DOHH2 (cell line): Measurements from ENCODE around the gene BANP.
"Not testable (repeated sequence)": the region's sequence is repeated elsewhere in the genome, so short reads cannot be mapped to it uniquely, and the experiment has no call there.

Experiments
- H3F3A ChIP-seq: fragments of 200-600 bp; sonication (generic), shearing (Covaris generic); 2 replicates; pipeline ENCODE4 v1.6.0; 2016; ENCODE audit warnings: antibody characterized with exemption, mild to moderate bottlenecking; ENCODE audit not compliant: control insufficient read depth, insufficient read depth
- H3K27ac ChIP-seq: fragments of 200-600 bp; sonication (generic); 2 replicates; pipeline ENCODE4 v1.5.1; 2014; ENCODE audit warnings: low read depth, mild to moderate bottlenecking, low read length, moderate library complexity
- H3K27me3 ChIP-seq: fragments of 200-600 bp; sonication (generic); 2 replicates; pipeline ENCODE4 v1.6.1; 2014; ENCODE audit warnings: mild to moderate bottlenecking, low read length, mixed read lengths; ENCODE audit not compliant: control insufficient read depth
- H3K36me3 ChIP-seq: fragments of 200-600 bp; sonication (generic); 2 replicates; pipeline ENCODE4 v1.6.1; 2014; ENCODE audit warnings: mild to moderate bottlenecking, low read length, moderate library complexity, mixed read lengths; ENCODE audit not compliant: control insufficient read depth
- H3K4me1 ChIP-seq: fragments of 200-600 bp; sonication (generic); 2 replicates; pipeline ENCODE4 v1.6.1; 2014; ENCODE audit warnings: mild to moderate bottlenecking, low read length, mixed read lengths; ENCODE audit not compliant: control insufficient read depth
- H3K4me2 ChIP-seq: fragments of 200-600 bp; sonication (generic); 2 replicates; pipeline ENCODE4 v1.6.0; 2014; ENCODE audit warnings: mild to moderate bottlenecking, low read length, moderate library complexity
- H3K4me3 ChIP-seq: fragments of 200-600 bp; sonication (generic); 2 replicates; pipeline ENCODE4 v1.5.1; 2014; ENCODE audit warnings: mild to moderate bottlenecking, low read length, mixed read lengths
- H3K79me2 ChIP-seq: fragments of 200-600 bp; sonication (generic); 2 replicates; pipeline ENCODE4 v1.6.1; 2014; ENCODE audit warnings: mild to moderate bottlenecking, low read length, mixed read lengths; ENCODE audit not compliant: control insufficient read depth
- H3K9me2 ChIP-seq: fragments of 200-600 bp; sonication (generic); replicated peaks from 2 replicates; pipeline ENCODE4 v1.6.1; 2014; ENCODE audit warnings: mild to moderate bottlenecking, low read length, mixed read lengths; ENCODE audit not compliant: control insufficient read depth
- H3K9me3 ChIP-seq: fragments of 200-600 bp; sonication (generic); 2 replicates; pipeline ENCODE4 v1.6.1; 2014; ENCODE audit warnings: antibody characterized with exemption, low read length, mixed read lengths; ENCODE audit not compliant: control insufficient read depth, insufficient read depth
- H4K20me1 ChIP-seq: fragments of 200-600 bp; sonication (generic); 2 replicates; pipeline ENCODE4 v1.6.0; 2014; ENCODE audit warnings: low read depth, mild to moderate bottlenecking, antibody characterized with exemption, low read length, moderate library complexity; ENCODE audit not compliant: control insufficient read depth, insufficient read depth
- CTCF ChIP-seq: fragments of 200-600 bp; sonication (generic); IDR thresholded peaks from one replicate; pipeline ENCODE4 v1.5.1; 2014; ENCODE audit warnings: antibody characterized with exemption, mild to moderate bottlenecking, low read depth, low read length; ENCODE audit not compliant: poor library complexity, severe bottlenecking
- EZH2phosphoT487 ChIP-seq: fragments of 200-600 bp; sonication (generic); IDR thresholded peaks from 2 replicates; pipeline ENCODE4 v1.6.1; 2017; ENCODE audit warnings: borderline replicate concordance, mild to moderate bottlenecking, antibody characterized with exemption, low read length, moderate library complexity, mixed read lengths

The BANP gene

DNA sequence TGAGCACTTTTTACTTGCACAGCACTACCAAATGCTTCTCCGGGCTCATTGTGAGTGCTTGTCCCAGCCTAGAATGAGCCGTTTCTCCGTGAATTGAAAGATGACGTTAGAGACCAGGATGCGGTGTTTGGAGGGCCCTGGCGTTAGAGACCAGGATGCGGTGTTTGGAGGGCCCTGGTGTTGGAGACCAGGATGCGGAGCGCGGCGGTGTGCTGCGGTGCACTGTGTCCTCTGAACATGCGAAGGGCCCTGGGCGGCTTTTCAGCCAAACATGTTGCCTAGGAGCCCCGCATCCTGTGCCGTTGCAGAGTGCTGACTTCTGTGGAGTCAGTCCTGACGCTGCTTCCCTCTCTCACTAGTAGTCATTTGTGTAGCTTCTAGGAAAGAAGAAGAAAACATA lies 42.7 kb downstream of the BANP start:
- no peaks in the 10 kb centered on the region for H4K20me1 ChIP-seq
- H3F3A ChIP-seq = no peaks in the 10 kb centered on the region
- no peaks in the 10 kb centered on the region for H3K4me1 ChIP-seq
- H3K36me3 ChIP-seq = peaks cover 10% of the 10 kb centered on the region
- H3K27me3 ChIP-seq = no peaks in the 10 kb centered on the region
- no peak overlapping the region for H3K4me3 ChIP-seq
- peaks cover 56% of the 10 kb centered on the region for H3K79me2 ChIP-seq
- no peaks in the 10 kb centered on the region for H3K9me2 ChIP-seq
- no peak overlapping the region for H3K4me2 ChIP-seq
- TF ChIP-seq CTCF = no peak
- TF ChIP-seq EZH2phosphoT487 = no peak
- H3K27ac ChIP-seq = no peak overlapping the region
- no peaks in the 10 kb centered on the region for H3K9me3 ChIP-seq

DNA sequence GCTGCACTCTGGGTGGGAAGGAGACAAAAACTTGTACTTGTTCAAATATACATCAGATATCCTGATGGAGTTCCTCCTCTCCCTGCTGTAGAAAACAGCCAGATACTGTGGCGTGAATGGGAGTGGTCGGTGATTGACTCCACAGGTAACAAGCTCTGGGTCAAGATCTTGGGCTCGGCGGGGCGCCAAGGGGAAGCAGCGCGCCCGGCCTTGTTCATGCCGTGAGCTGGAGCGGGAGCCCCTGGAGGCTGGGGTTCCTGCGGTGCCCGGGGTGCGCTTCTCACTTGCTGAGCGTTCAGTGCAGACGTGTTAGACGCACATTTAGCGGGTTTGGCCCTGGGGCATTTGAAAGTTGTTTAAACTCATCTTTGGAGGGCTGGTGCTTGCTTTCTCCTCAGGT lies 44.4 kb downstream of the BANP start:
- TF ChIP-seq CTCF (no peak), EZH2phosphoT487 (no peak)
- H3K4me2 ChIP-seq = no peak overlapping the region
- H3K4me3 ChIP-seq = no peak overlapping the region
- H3K9me2 ChIP-seq = no peaks in the 10 kb centered on the region
- no peak overlapping the region for H3K27ac ChIP-seq
- H3K4me1 ChIP-seq = no peaks in the 10 kb centered on the region
- no peaks in the 10 kb centered on the region for H3K27me3 ChIP-seq
- H3K9me3 ChIP-seq = no peaks in the 10 kb centered on the region
- no peaks in the 10 kb centered on the region for H3F3A ChIP-seq
- peaks cover 53% of the 10 kb centered on the region for H3K79me2 ChIP-seq
- H3K36me3 ChIP-seq = peaks cover 10% of the 10 kb centered on the region
- H4K20me1 ChIP-seq = no peaks in the 10 kb centered on the region

GRCh38 chr16:87996962-87997880 lies 46.0 kb downstream of the BANP start:
- Histone ChIP-seq H3K79me2 (peaks cover 57% of the 10 kb centered on the region), H3K4me3 (no peak overlapping the region), H3K4me1 (no peaks in the 10 kb centered on the region), H3K9me2 (no peaks in the 10 kb centered on the region), H3K9me3 (no peaks in the 10 kb centered on the region), H3K27ac (no peak overlapping the region), H3F3A (no peaks in the 10 kb centered on the region), H3K27me3 (no peaks in the 10 kb centered on the region), H3K4me2 (no peak overlapping the region), H3K36me3 (peaks cover 13% of the 10 kb centered on the region), H4K20me1 (no peaks in the 10 kb centered on the region)
- TF ChIP-seq EZH2phosphoT487 (no peak), CTCF (no peak)

DNA sequence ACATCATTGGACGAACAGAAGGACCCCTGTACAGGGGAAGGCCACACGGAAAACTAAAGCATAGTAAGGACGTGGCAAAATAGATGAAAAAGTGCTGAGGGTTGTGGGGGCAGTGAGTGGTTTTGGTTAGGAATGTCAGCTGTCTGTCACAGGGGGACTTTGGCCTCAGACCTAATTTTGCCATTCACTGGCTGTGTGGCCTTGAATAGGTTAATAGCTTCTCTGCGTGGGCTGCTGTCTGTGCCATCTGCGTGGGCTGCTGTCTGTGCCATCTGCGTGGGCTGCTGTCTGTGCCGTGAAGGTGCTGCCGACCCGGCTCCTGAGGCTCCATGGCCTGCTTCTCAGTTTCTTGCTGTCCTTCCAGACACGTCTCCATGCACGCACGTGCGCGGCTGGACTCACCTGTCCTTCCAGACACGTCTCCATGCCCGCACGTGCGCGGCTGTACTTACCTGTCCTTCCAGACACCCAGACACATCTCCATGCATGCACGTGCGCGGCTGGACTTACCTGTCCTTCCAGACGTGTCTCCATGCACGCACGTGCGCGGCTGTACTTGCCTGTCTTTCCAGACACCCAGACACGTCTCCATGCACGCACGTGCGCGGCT lies 47.1 kb downstream of the BANP start:
- not testable (repeated sequence) for H4K20me1 ChIP-seq, H3K4me3 ChIP-seq, H3K4me2 ChIP-seq, H3K27me3 ChIP-seq, H3K27ac ChIP-seq, H3F3A ChIP-seq, H3K9me3 ChIP-seq, H3K9me2 ChIP-seq, H3K4me1 ChIP-seq
- peaks cover 11% of the 10 kb centered on the region for H3K36me3 ChIP-seq
- H3K79me2 ChIP-seq = peaks cover 61% of the 10 kb centered on the region

GRCh38 chr16:87998992-87999391 lies 47.8 kb downstream of the BANP start:
- H3K4me1 ChIP-seq, H3K4me3 ChIP-seq: not testable (repeated sequence)

More at GRCh38 chr16:87998992-87999391, 47.8 kb downstream of the BANP start:
- H3K27me3 ChIP-seq, H3K9me2 ChIP-seq, H3K4me2 ChIP-seq, H3F3A ChIP-seq, H3K27ac ChIP-seq, H3K9me3 ChIP-seq, H4K20me1 ChIP-seq: not testable (repeated sequence)
- H3K79me2 ChIP-seq = peaks cover 61% of the 10 kb centered on the region
- peaks cover 17% of the 10 kb centered on the region for H3K36me3 ChIP-seq
